SK-N-SH treated with all-trans-retinoic acid at 6 μM for 48 hours (cell line): ENCODE data around the gene SLC4A7.

Experiments
- ATAC-seq: fragments of 200-7000 bp; cut with Tn5 transposase; 3 replicates; pipeline ENCODE4 v1.9.1; 2020; ENCODE audit warnings: mild to moderate bottlenecking, moderate library complexity
- ARNTL ChIP-seq: fragments of 450-650 bp; formaldehyde crosslinking; IDR thresholded peaks from 2 replicates; pipeline ENCODE4 v1.5.0; 2020; ENCODE audit warnings: low read depth, mild to moderate bottlenecking, moderate library complexity, borderline replicate concordance
- BACH2 ChIP-seq: fragments of 250-450 bp; sonication (Bioruptor Pico); IDR thresholded peaks from 2 replicates; pipeline ENCODE4 v1.9.0; 2021; ENCODE audit warnings: mild to moderate bottlenecking, borderline replicate concordance
- CREB5 ChIP-seq: fragments of 250-450 bp; sonication (Bioruptor Pico); IDR thresholded peaks from 2 replicates; pipeline ENCODE4 v1.5.1; 2020; ENCODE audit warnings: low read depth, mild to moderate bottlenecking, moderate library complexity
- CSDC2 ChIP-seq: fragments of 250-450 bp; sonication (Bioruptor Pico); IDR thresholded peaks from 2 replicates; pipeline ENCODE4 v1.5.0; 2020; ENCODE audit warnings: mild to moderate bottlenecking, moderate library complexity
- CSRNP3 ChIP-seq: fragments of 250-450 bp; sonication (Bioruptor Pico); IDR thresholded peaks from 2 replicates; pipeline ENCODE4 v1.5.1; 2021; ENCODE audit warnings: mild to moderate bottlenecking, moderate library complexity
- ESRRG ChIP-seq: fragments of 250-450 bp; sonication (Bioruptor Pico); IDR thresholded peaks from 2 replicates; pipeline ENCODE4 v1.6.1; 2021; ENCODE audit warnings: mild to moderate bottlenecking
- ISL1 ChIP-seq: fragments of 250-450 bp; sonication (Bioruptor Pico); IDR thresholded peaks from 2 replicates; pipeline ENCODE4 v2.1.2; 2022; ENCODE audit warnings: mild to moderate bottlenecking, moderate library complexity
- OSR1 ChIP-seq: fragments of 250-450 bp; sonication (Bioruptor Pico); IDR thresholded peaks from 2 replicates; pipeline ENCODE4 v1.8.0; 2022; ENCODE audit warnings: moderate library complexity, mild to moderate bottlenecking, inconsistent platforms
- PATZ1 ChIP-seq: fragments of 250-450 bp; sonication (Bioruptor Pico); IDR thresholded peaks from 2 replicates; pipeline ENCODE4 v1.8.0; 2020; ENCODE audit warnings: mild to moderate bottlenecking, moderate library complexity, borderline replicate concordance
- PPARA ChIP-seq: fragments of 250-450 bp; sonication (Bioruptor Pico); IDR thresholded peaks from 2 replicates; pipeline ENCODE4 v1.5.0; 2020; ENCODE audit warnings: mild to moderate bottlenecking, borderline replicate concordance
- RARB ChIP-seq: fragments of 250-450 bp; sonication (Bioruptor Pico); IDR thresholded peaks from 2 replicates; pipeline ENCODE4 v1.8.0; 2021; ENCODE audit warnings: mild to moderate bottlenecking, moderate library complexity
- SNAI2 ChIP-seq: fragments of 250-450 bp; sonication (Bioruptor Pico); IDR thresholded peaks from 2 replicates; pipeline ENCODE4 v1.5.0; 2020; ENCODE audit warnings: mild to moderate bottlenecking, moderate library complexity
- TCF4 ChIP-seq: fragments of 250-450 bp; sonication (Bioruptor Pico); IDR thresholded peaks from 2 replicates; pipeline ENCODE4 v1.8.0; 2021; ENCODE audit warnings: mild to moderate bottlenecking, moderate library complexity, borderline replicate concordance
- TOX ChIP-seq: fragments of 250-450 bp; sonication (Bioruptor Pico); IDR thresholded peaks from 2 replicates; pipeline ENCODE4 v1.8.0; 2021; ENCODE audit warnings: mild to moderate bottlenecking, moderate library complexity, borderline replicate concordance
- TSHZ2 ChIP-seq: fragments of 250-450 bp; sonication (Bioruptor Pico); IDR thresholded peaks from 2 replicates; pipeline ENCODE4 v1.5.0; 2020; ENCODE audit warnings: mild to moderate bottlenecking, moderate library complexity
- ZFP3 ChIP-seq: fragments of 250-450 bp; sonication (Bioruptor Pico); IDR thresholded peaks from 2 replicates; pipeline ENCODE4 v1.5.0; 2020; ENCODE audit warnings: mild to moderate bottlenecking, moderate library complexity
- ZFP30 ChIP-seq: fragments of 450-650 bp; formaldehyde crosslinking; IDR thresholded peaks from 2 replicates; pipeline ENCODE4 v1.5.0; 2022; ENCODE audit warnings: mild to moderate bottlenecking, moderate library complexity
- ZNF565 ChIP-seq: fragments of 450-650 bp; formaldehyde crosslinking; conservative IDR thresholded peaks from 2 replicates; pipeline ENCODE4 v1.5.0; 2020; ENCODE audit warnings: low read depth, mild to moderate bottlenecking, moderate library complexity
- ZNF70 ChIP-seq: fragments of 450-650 bp; formaldehyde crosslinking; IDR thresholded peaks from 2 replicates; pipeline ENCODE4 v1.5.0; 2020; ENCODE audit warnings: mild to moderate bottlenecking, moderate library complexity
- ZNF8 ChIP-seq: fragments of 450-650 bp; formaldehyde crosslinking; IDR thresholded peaks from 2 replicates; pipeline ENCODE4 v1.5.0; 2020; ENCODE audit warnings: mild to moderate bottlenecking, moderate library complexity

The SLC4A7 gene

GRCh38 chr3:27354588-27355203, 129.5 kb downstream of the SLC4A7 start (continued):
- TF ChIP-seq PATZ1 (CRISPR knock-in tag) (no peak), TSHZ2 (CRISPR knock-in tag) (no peak), ZNF565 (CRISPR knock-in tag) (no peak)

GRCh38 chr3:27354161-27354560, 130.0 kb downstream of the SLC4A7 start:
- TF ChIP-seq ARNTL (no peak), ZFP3 (CRISPR knock-in tag) (no peak), CREB5 (CRISPR knock-in tag) (no peak), ISL1 (CRISPR knock-in tag) (no peak), TCF4 (no peak)
- ATAC-seq, result no peak

GRCh38 chr3:27353221-27353620, 131.0 kb downstream of the SLC4A7 start:
- ATAC-seq, result no peak
- TF ChIP-seq CREB5 (CRISPR knock-in tag), result no peak
- TF ChIP-seq, all 23 proteins: peak for 0

GRCh38 chr3:27352047-27352446, 132.1 kb downstream of the SLC4A7 start:
- no peak for TF ChIP-seq TSHZ2 (CRISPR knock-in tag)
- no peak for TF ChIP-seq SNAI2 (CRISPR knock-in tag)
- no peak for TF ChIP-seq OSR1
- TF ChIP-seq BACH2 (CRISPR knock-in tag), result no peak
- no peak for TF ChIP-seq CSDC2 (CRISPR knock-in tag)
- no peak for TF ChIP-seq PPARA (CRISPR knock-in tag)
- no peak for TF ChIP-seq ZNF8 (CRISPR knock-in tag)
- TF ChIP-seq PATZ1 (CRISPR knock-in tag), result no peak
- TF ChIP-seq CSRNP3 (CRISPR knock-in tag), result no peak
- no peak for TF ChIP-seq ESRRG
- TF ChIP-seq ZNF70 (CRISPR knock-in tag), result no peak
- no peak for TF ChIP-seq TCF4
- TF ChIP-seq ZNF565 (CRISPR knock-in tag), result no peak
- no peak for TF ChIP-seq RARB
- TF ChIP-seq ZFP30 (CRISPR knock-in tag), result no peak
- TF ChIP-seq TOX (CRISPR knock-in tag), result no peak
- ATAC-seq, result no peak
